Aorta (tissue), 5 donors: Measurements from ENCODE around the gene MYBL2. TPM values are rescaled to one million over a fixed set of nuclear protein-coding genes. Genes with fewer than 3 reads are reported as not detected.

Source experiments
- ATAC-seq: fragments of 200-7000 bp; cut with Tn5 transposase; one replicate; pipeline ENCODE4 v1.9.1; 2022; ENCODE audit warnings: moderate library complexity; ENCODE audit not compliant: low FRiP score
- DNase-seq, 2 donors: peaks; one replicate each; pipeline ENCODE4 v3.0.0-alpha.2; 2020
- H3K27ac ChIP-seq, 2 donors: one replicate each; pipeline ENCODE4 v1.5.1; 2013; ENCODE audit warnings: low read length in 2 of 2, mild to moderate bottlenecking in 2 of 2, moderate library complexity in 2 of 2, control low read depth in 1 of 2, inconsistent platforms in 1 of 2, low read depth in 1 of 2
- H3K27me3 ChIP-seq, 2 donors: one replicate each; pipeline ENCODE4 v1.6.1; 2013; ENCODE audit warnings: control low read depth in 1 of 2, low read length in 1 of 2, mild to moderate bottlenecking in 1 of 2, moderate library complexity in 1 of 2; ENCODE audit not compliant: insufficient read depth in 2 of 2, control insufficient read depth in 1 of 2
- H3K36me3 ChIP-seq, 2 donors: one replicate each; pipeline ENCODE4 v1.6.1; 2013; ENCODE audit warnings: control low read depth in 1 of 2, low read length in 1 of 2, mild to moderate bottlenecking in 1 of 2; ENCODE audit not compliant: insufficient read depth in 2 of 2, control insufficient read depth in 1 of 2
- H3K4me1 ChIP-seq, 2 donors: one replicate each; pipeline ENCODE4 v1.6.1; 2013; ENCODE audit warnings: low read length in 2 of 2, control low read depth in 1 of 2, mild to moderate bottlenecking in 1 of 2, moderate library complexity in 1 of 2; ENCODE audit not compliant: insufficient read depth in 2 of 2, control insufficient read depth in 1 of 2
- H3K4me3 ChIP-seq, 2 donors: one replicate each; pipeline ENCODE4 v1.5.1; 2013; ENCODE audit warnings: low read length in 2 of 2, control low read depth in 1 of 2, mild to moderate bottlenecking in 1 of 2
- H3K9me3 ChIP-seq: one replicate; pipeline ENCODE4 v1.6.1; 2013; ENCODE audit warnings: mild to moderate bottlenecking, low read length; ENCODE audit not compliant: control insufficient read depth
- WGBS, 2 donors: extraction: QIAGEN DNeasy Blood & Tissue Kit; methylation state at CpG; one replicate each; pipeline ENCODE4 v1.1.7; 2013; 5-methylcytosine and 5-hydroxymethylcytosine counted together
- intact Hi-C, 2 donors: fragments of 100-400 bp; cut with DNase I; formaldehyde crosslinking; loops; one replicate each; pipeline versions ENCODE4 v1.14.2 to v1.15.0; 2022
- polyA plus RNA-seq, 2 donors: library from polyadenylated mRNA; stranded (reverse); fragments of 200-250 nt; gene quantifications; one replicate each; pipeline ENCODE4 v1.2.3, GENCODE V29; 2013
- total RNA-seq, 2 donors: library from RNA; stranded (reverse); fragmentation: NEBNext Ultra II Directional; extraction: Animal tissue kit (Norgen Biotek cat#: 25700); gene quantifications; one replicate each; pipeline ENCODE4 v1.2.1, GENCODE V29; 2021
- donor health status: healthy with polysubstance abuse.
- donor health status: Bipolar disorder and iron deficiency.
- donor health status: DM: no; HTN: no; CAD: no.
- donor health status: DM: no; HTN: no; CAD: no.
- donor health status: DM: yes; HTN: yes; CAD: no.

Gene MYBL2
- total and polyA plus RNA-seq, 4 donors, result 0.20 to 1.3 (median 0.89) TPM

DNA sequence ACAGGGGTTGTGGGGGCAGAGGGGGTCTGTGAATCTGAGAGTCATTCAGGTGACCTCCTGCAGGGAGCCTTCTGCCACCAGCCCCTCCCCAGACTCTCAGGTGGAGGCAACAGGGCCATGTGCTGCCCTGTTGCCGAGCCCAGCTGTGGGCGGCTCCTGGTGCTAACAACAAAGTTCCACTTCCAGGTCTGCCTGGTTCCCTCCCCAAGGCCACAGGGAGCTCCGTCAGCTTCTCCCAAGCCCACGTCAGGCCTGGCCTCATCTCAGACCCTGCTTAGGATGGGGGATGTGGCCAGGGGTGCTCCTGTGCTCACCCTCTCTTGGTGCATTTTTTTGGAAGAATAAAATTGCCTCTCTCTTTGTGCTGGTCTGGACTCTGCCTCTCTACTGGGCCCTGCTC, 49.2 kb downstream of the MYBL2 start:
- no peak overlapping the region for H3K27ac ChIP-seq
- no peak for ATAC-seq
- no peaks in the 10 kb centered on the region for H3K4me1 ChIP-seq
- intact Hi-C loops, result no loop called here
- peaks cover 3% of the 10 kb centered on the region for H3K9me3 ChIP-seq
- WGBS, 2 donors, result 89 to 91% methylated on average over 4 of the region's 4 CpGs
- H3K4me3 ChIP-seq, result no peak overlapping the region
- H3K36me3 ChIP-seq, result no peaks in the 10 kb centered on the region
- DNase-seq, result no peak
- no peaks in the 10 kb centered on the region for H3K27me3 ChIP-seq

GRCh38 chr20:43716757-43717615, 50.1 kb downstream of the MYBL2 start:
- WGBS, 2 donors, result 92 to 94% methylated on average over 12 of the region's 12 CpGs
- Histone ChIP-seq H3K4me3 (no peak overlapping the region), H3K27me3 (no peaks in the 10 kb centered on the region), H3K4me1 (no peaks in the 10 kb centered on the region), H3K36me3 (no peaks in the 10 kb centered on the region), H3K9me3 (peaks cover 3% of the 10 kb centered on the region), H3K27ac (no peak overlapping the region)
- no peak for ATAC-seq
- peak in 1 of 2 donors; percentile 45 for DNase-seq
- intact Hi-C loops, result no loop called here

DNA sequence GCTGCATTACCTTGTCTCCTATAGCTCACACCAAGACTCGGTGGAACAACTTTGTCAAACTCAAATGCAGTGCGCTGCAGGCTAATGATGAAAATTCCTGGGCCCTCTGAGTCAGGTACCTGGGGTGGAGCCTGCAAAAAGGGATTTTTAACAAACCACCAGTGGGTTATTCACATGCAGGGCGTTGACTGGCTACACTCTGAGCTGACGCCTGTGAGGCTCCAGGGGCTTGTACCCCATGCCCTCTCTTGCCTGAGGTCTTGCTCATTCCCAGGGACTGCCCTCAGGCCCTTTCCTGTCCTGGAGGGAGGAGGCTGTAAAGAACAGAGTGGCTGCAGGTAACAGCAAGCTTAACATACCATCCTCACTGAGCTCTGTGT, 50.7 kb downstream of the MYBL2 start:
- Histone ChIP-seq H3K27ac (no peak overlapping the region), H3K4me3 (no peak overlapping the region), H3K4me1 (no peaks in the 10 kb centered on the region), H3K27me3 (no peaks in the 10 kb centered on the region), H3K36me3 (no peaks in the 10 kb centered on the region), H3K9me3 (peaks cover 3% of the 10 kb centered on the region)
- DNase-seq (no peak), ATAC-seq (no peak)
- 96 to 99% methylated on average over 4 of the region's 4 CpGs for WGBS, 2 donors
- intact Hi-C loops, result no loop called here

- Histone ChIP-seq H3K36me3 (no peaks in the 10 kb centered on the region), H3K4me1 (no peaks in the 10 kb centered on the region), H3K9me3 (peaks cover 3% of the 10 kb centered on the region), H3K27ac (no peak overlapping the region), H3K27me3 (no peaks in the 10 kb centered on the region), H3K4me3 (no peak overlapping the region)
- ATAC-seq, result no peak
- intact Hi-C loops, result no loop called here
- 75 to 80% methylated on average over 1 of the region's 1 CpG for WGBS, 2 donors
- no peak for DNase-seq
Observed at GRCh38 chr20:43720007-43720406, 53.1 kb downstream of the MYBL2 start.

- Histone ChIP-seq H3K4me1 (no peaks in the 10 kb centered on the region), H3K36me3 (no peaks in the 10 kb centered on the region), H3K9me3 (peaks cover 3% of the 10 kb centered on the region), H3K27ac (no peak overlapping the region), H3K27me3 (no peaks in the 10 kb centered on the region), H3K4me3 (no peak overlapping the region)
- DNase-seq, result no peak
- no peak for ATAC-seq
- WGBS, 2 donors, result 0 to 24% methylated on average over 2 of the region's 2 CpGs
- intact Hi-C loops, result no loop called here
Observed at GRCh38 chr20:43721097-43721428, 54.1 kb downstream of the MYBL2 start.

GRCh38 chr20:43721429-43722152, 54.7 kb downstream of the MYBL2 start:
- ATAC-seq, result no peak
- 26 to 33% methylated on average over 15 of the region's 15 CpGs for WGBS, 2 donors

DNA sequence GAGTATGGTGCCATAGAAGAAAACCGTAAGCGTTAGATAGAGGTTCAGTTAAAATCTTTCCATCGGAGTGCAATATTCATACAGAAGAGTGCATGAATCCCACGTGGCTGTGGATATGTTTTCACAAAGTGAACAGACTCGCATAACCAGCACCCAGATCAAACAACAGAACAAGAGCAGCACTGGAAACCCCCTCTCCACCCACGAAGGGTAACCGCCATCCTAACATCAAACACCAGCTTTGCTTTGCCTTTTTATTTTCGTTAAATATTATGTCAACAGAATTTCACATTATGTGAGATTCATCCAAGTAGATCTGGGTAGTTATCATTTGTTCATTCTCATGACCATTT, 55.2 kb downstream of the MYBL2 start:
- WGBS, 2 donors, result 55 to 56% methylated on average over 8 of the region's 8 CpGs
- H3K9me3 ChIP-seq, result peaks cover 3% of the 10 kb centered on the region
- no peak for ATAC-seq
- no peaks in the 10 kb centered on the region for H3K4me1 ChIP-seq
- H3K36me3 ChIP-seq, result no peaks in the 10 kb centered on the region
- DNase-seq, result no peak
- H3K27ac ChIP-seq, result no peak overlapping the region
- no peaks in the 10 kb centered on the region for H3K27me3 ChIP-seq
- intact Hi-C loops, result no loop called here
- H3K4me3 ChIP-seq, result no peak overlapping the region

More at GRCh38 chr20:43721429-43722152, 54.7 kb downstream of the MYBL2 start:
- H3K4me3 ChIP-seq, result no peak overlapping the region
- H3K27ac ChIP-seq, result no peak overlapping the region
- no peaks in the 10 kb centered on the region for H3K36me3 ChIP-seq
- H3K4me1 ChIP-seq, result no peaks in the 10 kb centered on the region
- peak in 1 of 2 donors; percentile 61 for DNase-seq
- no peaks in the 10 kb centered on the region for H3K27me3 ChIP-seq
- intact Hi-C loops, result no loop called here
- peaks cover 3% of the 10 kb centered on the region for H3K9me3 ChIP-seq

GRCh38 chr20:43723186-43723585, 56.3 kb downstream of the MYBL2 start:
- H3K9me3 ChIP-seq, result peaks cover 3% of the 10 kb centered on the region
- WGBS, 2 donors, result 70 to 72% methylated on average over 4 of the region's 4 CpGs
- no peak overlapping the region for H3K4me3 ChIP-seq
- DNase-seq (no peak), ATAC-seq (no peak)
- intact Hi-C loops, result no loop called here
- no peaks in the 10 kb centered on the region for H3K36me3 ChIP-seq
- H3K27me3 ChIP-seq, result no peaks in the 10 kb centered on the region
- no peaks in the 10 kb centered on the region for H3K4me1 ChIP-seq
- H3K27ac ChIP-seq, result no peak overlapping the region

GRCh38 chr20:43723735-43724134, 56.8 kb downstream of the MYBL2 start:
- 80 to 84% methylated on average over 3 of the region's 3 CpGs for WGBS, 2 donors
- peak in 1 of 2 donors; percentile 17 for DNase-seq

More at GRCh38 chr20:43723735-43724134, 56.8 kb downstream of the MYBL2 start:
- Histone ChIP-seq H3K36me3 (no peaks in the 10 kb centered on the region), H3K4me3 (no peak overlapping the region), H3K27me3 (no peaks in the 10 kb centered on the region), H3K27ac (no peak overlapping the region), H3K9me3 (peaks cover 3% of the 10 kb centered on the region), H3K4me1 (no peaks in the 10 kb centered on the region)
- ATAC-seq, result no peak
- intact Hi-C loops, result no loop called here
